Measurements from ENCODE around the gene RHOXF2B. TPM values are rescaled to one million over a fixed set of nuclear protein-coding genes. Genes with fewer than 3 reads are reported as not detected.
"Not testable (repeated sequence)": the region's sequence is repeated elsewhere in the genome, so short reads cannot be mapped to it uniquely, and the experiment has no call there.

Gene RHOXF2B
- total RNA-seq, 1 donor from 2014 or later, result not detected

DNA sequence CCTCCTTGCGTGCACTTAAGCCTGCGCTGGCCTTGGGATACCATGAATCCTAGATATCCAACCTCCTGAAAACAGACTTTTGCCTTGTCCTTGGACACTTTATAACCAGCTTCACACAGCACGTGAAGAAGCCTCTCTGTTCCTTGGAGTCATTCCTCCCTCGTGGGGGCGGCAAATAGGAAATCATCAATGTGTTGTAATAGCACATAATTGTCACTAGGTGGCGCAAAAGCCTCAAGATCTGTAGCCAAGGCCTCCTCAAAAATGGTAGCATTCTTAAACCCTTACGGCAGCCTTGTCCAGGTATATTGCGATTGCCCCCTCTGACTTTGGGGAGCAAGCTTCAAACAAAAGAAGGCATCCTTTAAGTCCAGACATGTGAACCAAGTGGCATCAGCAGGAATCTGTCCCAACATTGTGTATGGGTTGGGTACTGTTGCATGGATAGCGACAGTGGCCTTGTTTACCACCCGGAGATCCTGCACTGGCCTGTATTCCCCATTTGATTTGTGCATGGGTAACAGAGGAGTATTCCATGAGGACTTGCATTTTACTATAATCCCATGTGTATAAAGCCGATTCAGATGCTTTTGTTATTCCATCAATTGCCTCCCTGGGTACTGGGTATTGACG lies 8.2 kb upstream of the RHOXF2B start:
- not testable (repeated sequence) for H3K9ac ChIP-seq (ENCODE audit: low read depth in 1 of 3, low read length in 3 of 3); H3K27me3 ChIP-seq (ENCODE audit: control insufficient read depth in 3 of 3, insufficient read depth in 3 of 3, low read length in 3 of 3); H3K4me1 ChIP-seq (ENCODE audit: control insufficient read depth in 3 of 3, insufficient read depth in 3 of 3, low read length in 3 of 3); H3K9me3 ChIP-seq (ENCODE audit: control insufficient read depth in 3 of 3, low read length in 3 of 3); H3K27ac ChIP-seq (ENCODE audit: low read depth, low read length); H3K36me3 ChIP-seq (ENCODE audit: control insufficient read depth in 3 of 3, insufficient read depth in 3 of 3, low read length in 3 of 3); H3K4me3 ChIP-seq (ENCODE audit: low read length in 3 of 3)

DNA sequence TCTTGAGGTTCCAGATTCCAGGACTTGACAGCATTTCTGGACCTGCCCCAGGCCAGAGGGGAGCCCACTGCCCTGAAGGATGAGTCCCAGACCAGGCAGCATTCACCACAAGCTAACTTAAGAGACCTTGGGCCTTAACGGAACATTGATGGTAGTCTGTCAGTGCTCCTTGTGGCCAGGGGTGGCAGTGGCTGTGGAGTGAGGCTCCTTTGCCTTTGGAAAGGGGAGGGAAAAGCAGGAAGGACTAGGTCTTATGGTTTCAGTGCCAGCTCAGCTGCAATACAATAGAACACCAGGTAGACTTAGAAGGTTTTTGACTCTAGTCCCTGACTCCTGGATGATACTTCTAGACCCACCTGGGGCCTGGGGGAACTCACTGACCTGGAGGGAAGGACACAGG lies 11.3 kb downstream of the RHOXF2B start:
- not testable (repeated sequence) for H3K36me3 ChIP-seq (ENCODE audit: control insufficient read depth in 3 of 3, insufficient read depth in 3 of 3, low read length in 3 of 3); H3K9me3 ChIP-seq (ENCODE audit: control insufficient read depth in 3 of 3, low read length in 3 of 3); H3K27ac ChIP-seq (ENCODE audit: low read depth, low read length); H3K27me3 ChIP-seq (ENCODE audit: control insufficient read depth in 3 of 3, insufficient read depth in 3 of 3, low read length in 3 of 3); H3K4me3 ChIP-seq (ENCODE audit: low read length in 3 of 3); H3K9ac ChIP-seq (ENCODE audit: low read depth in 1 of 3, low read length in 3 of 3); H3K4me1 ChIP-seq (ENCODE audit: control insufficient read depth in 3 of 3, insufficient read depth in 3 of 3, low read length in 3 of 3)

GRCh38 chrX:120042712-120043111 lies 34.8 kb downstream of the RHOXF2B start:
- not testable (repeated sequence) for H3K27ac ChIP-seq (ENCODE audit: low read depth, low read length); H3K36me3 ChIP-seq (ENCODE audit: control insufficient read depth in 3 of 3, insufficient read depth in 3 of 3, low read length in 3 of 3); H3K4me3 ChIP-seq (ENCODE audit: low read length in 3 of 3); H3K27me3 ChIP-seq (ENCODE audit: control insufficient read depth in 3 of 3, insufficient read depth in 3 of 3, low read length in 3 of 3); H3K9me3 ChIP-seq (ENCODE audit: control insufficient read depth in 3 of 3, low read length in 3 of 3); H3K4me1 ChIP-seq (ENCODE audit: control insufficient read depth in 3 of 3, insufficient read depth in 3 of 3, low read length in 3 of 3); H3K9ac ChIP-seq (ENCODE audit: low read depth in 1 of 3, low read length in 3 of 3)

GRCh38 chrX:120042247-120042646 lies 35.2 kb downstream of the RHOXF2B start:
- not testable (repeated sequence) for H3K9me3 ChIP-seq (ENCODE audit: control insufficient read depth in 3 of 3, low read length in 3 of 3); H3K4me3 ChIP-seq (ENCODE audit: low read length in 3 of 3); H3K27me3 ChIP-seq (ENCODE audit: control insufficient read depth in 3 of 3, insufficient read depth in 3 of 3, low read length in 3 of 3); H3K36me3 ChIP-seq (ENCODE audit: control insufficient read depth in 3 of 3, insufficient read depth in 3 of 3, low read length in 3 of 3); H3K4me1 ChIP-seq (ENCODE audit: control insufficient read depth in 3 of 3, insufficient read depth in 3 of 3, low read length in 3 of 3); H3K27ac ChIP-seq (ENCODE audit: low read depth, low read length); H3K9ac ChIP-seq (ENCODE audit: low read depth in 1 of 3, low read length in 3 of 3)

DNA sequence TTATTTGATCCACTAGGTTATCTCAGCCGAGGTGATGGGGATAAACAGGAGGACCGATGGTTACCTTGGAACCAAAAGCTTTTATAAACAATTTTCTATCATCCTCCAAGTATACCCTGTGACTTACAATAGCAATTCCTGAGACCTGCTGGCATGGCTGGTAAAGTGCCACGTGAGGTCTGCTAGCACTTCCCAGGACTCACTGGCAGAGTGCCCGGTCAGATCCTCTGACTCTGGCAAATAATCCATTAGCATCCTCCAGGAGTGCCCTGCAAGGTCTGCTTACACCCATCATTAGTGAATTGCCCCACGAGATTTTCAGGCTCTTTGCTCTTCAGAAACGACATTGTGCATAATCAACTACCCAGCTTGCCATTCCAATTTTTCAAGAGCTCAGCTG lies 37.3 kb downstream of the RHOXF2B start:
- not testable (repeated sequence) for H3K9me3 ChIP-seq (ENCODE audit: control insufficient read depth in 3 of 3, low read length in 3 of 3); H3K9ac ChIP-seq (ENCODE audit: low read depth in 1 of 3, low read length in 3 of 3); H3K4me3 ChIP-seq (ENCODE audit: low read length in 3 of 3); H3K36me3 ChIP-seq (ENCODE audit: control insufficient read depth in 3 of 3, insufficient read depth in 3 of 3, low read length in 3 of 3); H3K4me1 ChIP-seq (ENCODE audit: control insufficient read depth in 3 of 3, insufficient read depth in 3 of 3, low read length in 3 of 3); H3K27me3 ChIP-seq (ENCODE audit: control insufficient read depth in 3 of 3, insufficient read depth in 3 of 3, low read length in 3 of 3); H3K27ac ChIP-seq (ENCODE audit: low read depth, low read length)

DNA sequence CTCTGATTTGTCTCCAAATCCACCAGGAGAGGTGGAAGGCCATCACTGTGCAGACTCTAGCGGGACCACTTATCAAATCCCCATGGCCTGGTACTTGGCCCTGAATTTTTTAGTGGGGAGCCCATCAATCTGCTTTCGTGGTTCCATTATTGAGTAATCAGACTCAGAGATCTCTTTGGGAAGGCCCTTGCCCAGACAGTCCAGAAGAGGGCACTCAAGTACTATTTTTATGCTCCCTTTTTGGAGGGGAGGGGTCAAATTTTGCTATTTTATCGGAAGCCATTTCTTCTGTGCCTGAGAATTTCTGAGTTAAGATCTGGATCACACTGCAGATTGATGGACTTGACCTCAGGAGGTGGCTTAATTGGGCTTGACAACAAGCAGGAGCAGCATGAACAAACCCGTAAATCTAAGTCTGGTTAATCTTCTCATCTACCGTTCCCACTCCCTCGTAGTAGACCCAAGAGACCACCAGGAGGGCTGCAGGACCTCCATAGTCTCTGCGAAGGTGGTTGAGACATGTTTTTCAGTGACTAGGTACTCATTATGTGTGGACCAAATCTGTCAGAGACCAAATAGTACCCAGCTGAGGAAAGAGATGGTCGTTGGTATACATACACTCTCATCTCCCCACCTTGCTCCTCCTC lies 38.3 kb downstream of the RHOXF2B start:
- H3K36me3 ChIP-seq (ENCODE audit: control insufficient read depth in 3 of 3, insufficient read depth in 3 of 3, low read length in 3 of 3); H3K4me1 ChIP-seq (ENCODE audit: control insufficient read depth in 3 of 3, insufficient read depth in 3 of 3, low read length in 3 of 3); H3K27ac ChIP-seq (ENCODE audit: low read depth, low read length); H3K9ac ChIP-seq (ENCODE audit: low read depth in 1 of 3, low read length in 3 of 3); H3K27me3 ChIP-seq (ENCODE audit: control insufficient read depth in 3 of 3, insufficient read depth in 3 of 3, low read length in 3 of 3); H3K4me3 ChIP-seq (ENCODE audit: low read length in 3 of 3); H3K9me3 ChIP-seq (ENCODE audit: control insufficient read depth in 3 of 3, low read length in 3 of 3): not testable (repeated sequence)

DNA sequence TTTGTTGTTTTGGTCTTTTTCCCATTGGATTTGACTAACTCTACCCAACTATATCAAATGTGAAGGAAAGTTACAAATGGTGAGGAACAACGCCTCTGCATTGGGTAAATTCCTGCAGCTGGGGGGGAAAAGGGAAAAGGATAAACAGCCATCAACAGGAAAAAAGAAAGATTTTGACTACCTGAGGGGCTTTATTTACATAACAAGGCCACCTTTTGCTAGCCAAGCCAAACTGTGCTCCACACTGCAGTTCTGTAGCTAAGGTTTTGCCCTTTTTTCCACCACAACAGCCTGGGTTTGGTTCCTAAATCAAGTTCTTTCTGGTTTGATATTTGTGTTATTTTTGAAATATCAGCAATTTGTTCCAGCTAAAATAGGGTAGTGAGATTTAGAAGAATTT lies 40.8 kb downstream of the RHOXF2B start:
- Histone ChIP-seq H3K4me1 (ENCODE audit: control insufficient read depth in 3 of 3, insufficient read depth in 3 of 3, low read length in 3 of 3) (no peaks in the 10 kb centered on the region), H3K27me3 (ENCODE audit: control insufficient read depth in 3 of 3, insufficient read depth in 3 of 3, low read length in 3 of 3) (no peaks in the 10 kb centered on the region), H3K9ac (ENCODE audit: low read depth in 1 of 3, low read length in 3 of 3) (no peak overlapping the region), H3K4me3 (ENCODE audit: low read length in 3 of 3) (no peak overlapping the region), H3K27ac (ENCODE audit: low read depth, low read length) (no peak overlapping the region), H3K36me3 (ENCODE audit: control insufficient read depth in 3 of 3, insufficient read depth in 3 of 3, low read length in 3 of 3) (no peaks in the 10 kb centered on the region), H3K9me3 (ENCODE audit: control insufficient read depth in 3 of 3, low read length in 3 of 3) (no peaks in the 10 kb centered on the region)

GRCh38 chrX:120035522-120036309 lies 41.8 kb downstream of the RHOXF2B start:
- H3K4me3 ChIP-seq (ENCODE audit: low read length in 3 of 3); H3K9me3 ChIP-seq (ENCODE audit: control insufficient read depth in 3 of 3, low read length in 3 of 3); H3K27ac ChIP-seq (ENCODE audit: low read depth, low read length); H3K27me3 ChIP-seq (ENCODE audit: control insufficient read depth in 3 of 3, insufficient read depth in 3 of 3, low read length in 3 of 3); H3K36me3 ChIP-seq (ENCODE audit: control insufficient read depth in 3 of 3, insufficient read depth in 3 of 3, low read length in 3 of 3); H3K4me1 ChIP-seq (ENCODE audit: control insufficient read depth in 3 of 3, insufficient read depth in 3 of 3, low read length in 3 of 3); H3K9ac ChIP-seq (ENCODE audit: low read depth in 1 of 3, low read length in 3 of 3): not testable (repeated sequence)

DNA sequence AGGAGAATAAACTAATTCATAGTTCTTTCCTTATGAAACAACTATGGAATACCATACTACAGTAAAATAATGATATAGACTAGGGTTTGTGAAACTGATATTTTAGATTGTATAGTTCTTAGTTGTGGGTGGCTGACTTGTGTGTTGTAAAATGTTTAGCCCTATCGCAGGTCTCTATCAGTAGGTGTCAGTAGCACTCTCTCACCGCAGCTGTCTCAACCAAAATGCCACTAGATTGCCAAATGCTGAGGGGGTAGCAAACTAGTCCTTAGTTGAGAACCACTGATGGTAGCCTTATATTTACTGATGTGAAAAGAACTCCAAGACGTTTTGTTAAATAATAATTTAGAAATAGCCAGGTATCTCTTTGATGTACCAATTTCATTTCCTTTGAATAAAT lies 48.1 kb downstream of the RHOXF2B start:
- Histone ChIP-seq H3K4me1 (ENCODE audit: control insufficient read depth in 3 of 3, insufficient read depth in 3 of 3, low read length in 3 of 3) (no peaks in the 10 kb centered on the region), H3K27ac (ENCODE audit: low read depth, low read length) (no peak overlapping the region), H3K9me3 (ENCODE audit: control insufficient read depth in 3 of 3, low read length in 3 of 3) (no peaks in the 10 kb centered on the region), H3K9ac (ENCODE audit: low read depth in 1 of 3, low read length in 3 of 3) (no peak overlapping the region), H3K36me3 (ENCODE audit: control insufficient read depth in 3 of 3, insufficient read depth in 3 of 3, low read length in 3 of 3) (no peaks in the 10 kb centered on the region), H3K27me3 (ENCODE audit: control insufficient read depth in 3 of 3, insufficient read depth in 3 of 3, low read length in 3 of 3) (no peaks in the 10 kb centered on the region), H3K4me3 (ENCODE audit: low read length in 3 of 3) (no peak overlapping the region)

- no peak overlapping the region for H3K4me3 ChIP-seq (ENCODE audit: low read length in 3 of 3)
- H3K4me1 ChIP-seq (ENCODE audit: control insufficient read depth in 3 of 3, insufficient read depth in 3 of 3, low read length in 3 of 3), result no peaks in the 10 kb centered on the region
- no peaks in the 10 kb centered on the region for H3K9me3 ChIP-seq (ENCODE audit: control insufficient read depth in 3 of 3, low read length in 3 of 3)
- H3K9ac ChIP-seq (ENCODE audit: low read depth in 1 of 3, low read length in 3 of 3), result no peak overlapping the region
- H3K27ac ChIP-seq (ENCODE audit: low read depth, low read length), result no peak overlapping the region
- H3K36me3 ChIP-seq (ENCODE audit: control insufficient read depth in 3 of 3, insufficient read depth in 3 of 3, low read length in 3 of 3), result no peaks in the 10 kb centered on the region
- H3K27me3 ChIP-seq (ENCODE audit: control insufficient read depth in 3 of 3, insufficient read depth in 3 of 3, low read length in 3 of 3), result peaks cover 0 to 9% (median 1%) of the 10 kb centered on the region in 3 donors
Measured at GRCh38 chrX:120023259-120023658, 54.2 kb downstream of the RHOXF2B start.

All from skeletal muscle tissue (tissue), 4 donors.